Neural progenitor cell (in vitro differentiated cells): ENCODE results near the gene ARHGEF40. TPM values are rescaled to one million over a fixed set of nuclear protein-coding genes. Genes with fewer than 3 reads are reported as not detected.

ENCODE experiments used
- DNase-seq: peaks from one replicate; pipeline ENCODE4 v3.0.0-alpha.2; 2016; ENCODE audit warnings: low spot score
- H2AFZ ChIP-seq: fragments of 200-600 bp; sonication (generic); replicated peaks from 2 replicates; pipeline ENCODE4 v1.6.1; 2016; ENCODE audit warnings: antibody characterized with exemption
- H3F3A ChIP-seq: fragments of 200-600 bp; sonication (generic); 2 replicates; pipeline ENCODE4 v1.6.1; 2016; ENCODE audit warnings: antibody characterized with exemption, low read depth
- H3K27ac ChIP-seq: fragments of 200-600 bp; sonication (generic); 2 replicates; pipeline ENCODE4 v1.5.1; 2016; ENCODE audit warnings: mild to moderate bottlenecking
- H3K27me3 ChIP-seq: fragments of 200-600 bp; sonication (generic); 2 replicates; pipeline ENCODE4 v1.6.1; 2016; ENCODE audit warnings: mild to moderate bottlenecking, moderate library complexity
- H3K36me3 ChIP-seq: fragments of 200-600 bp; sonication (generic); 2 replicates; pipeline ENCODE4 v1.5.1; 2016
- H3K4me1 ChIP-seq: fragments of 200-600 bp; sonication (generic); 2 replicates; pipeline ENCODE4 v1.6.1; 2016; ENCODE audit warnings: mixed run types
- H3K4me2 ChIP-seq: fragments of 200-600 bp; sonication (generic); 2 replicates; pipeline ENCODE4 v1.6.1; 2016
- H3K4me3 ChIP-seq: fragments of 200-600 bp; sonication (generic); 2 replicates; pipeline ENCODE4 v1.5.1; 2016
- H3K79me2 ChIP-seq: fragments of 200-600 bp; sonication (generic); 2 replicates; pipeline ENCODE4 v1.6.1; 2016; ENCODE audit warnings: low read depth
- H3K9ac ChIP-seq: fragments of 200-600 bp; sonication (generic); 2 replicates; pipeline ENCODE4 v1.6.1; 2016
- H3K9me3 ChIP-seq: fragments of 200-600 bp; sonication (generic); 2 replicates; pipeline ENCODE4 v1.5.1; 2016; ENCODE audit warnings: low read depth
- H4K20me1 ChIP-seq: fragments of 200-600 bp; sonication (generic); 2 replicates; pipeline ENCODE4 v1.6.1; 2016; ENCODE audit warnings: low read depth
- H3K27ac Mint-ChIP-seq: 3 replicates; pipeline ENCODE4 v1.8.0; 2021; ENCODE audit warnings: mixed read lengths
- H3K27me3 Mint-ChIP-seq: 2 replicates; pipeline ENCODE4 v1.8.0; 2022; ENCODE audit warnings: low read depth, mild to moderate bottlenecking, inconsistent platforms, moderate library complexity, mixed read lengths; ENCODE audit not compliant: insufficient read depth
- H3K36me3 Mint-ChIP-seq: 3 replicates; pipeline ENCODE4 v1.8.0; 2021; ENCODE audit warnings: mixed read lengths
- H3K4me1 Mint-ChIP-seq: 3 replicates; pipeline ENCODE4 v1.8.0; 2021; ENCODE audit warnings: mixed read lengths
- H3K4me3 Mint-ChIP-seq: 3 replicates; pipeline ENCODE4 v1.8.0; 2021; ENCODE audit warnings: mild to moderate bottlenecking, moderate library complexity, mixed read lengths
- H3K9me3 Mint-ChIP-seq: 3 replicates; pipeline ENCODE4 v1.8.0; 2020; ENCODE audit warnings: mixed read lengths
- CTCF ChIP-seq: fragments of 200-600 bp; sonication (generic); IDR thresholded peaks from 2 replicates; pipeline ENCODE4 v1.5.1; 2017; ENCODE audit warnings: antibody characterized with exemption, mild to moderate bottlenecking
- EZH2 ChIP-seq: fragments of 200-600 bp; sonication (generic); IDR thresholded peaks from 2 replicates; pipeline ENCODE4 v1.6.1; 2017; ENCODE audit warnings: antibody characterized with exemption, mild to moderate bottlenecking, moderate library complexity
- EZH2phosphoT487 ChIP-seq: fragments of 200-600 bp; sonication (generic); IDR thresholded peaks from 2 replicates; pipeline ENCODE4 v1.6.1; 2017; ENCODE audit warnings: antibody characterized with exemption
- total RNA-seq: library from RNA; depleted of rRNA; stranded (reverse); fragments of >200 nt; gene quantifications from 2 replicates; pipeline ENCODE4 v1.2.3, GENCODE V29; 2015; ENCODE audit warnings: low replicate concordance

Gene ARHGEF40
- total RNA-seq, 1 donor from 2014 or later: 15.0 TPM

DNA sequence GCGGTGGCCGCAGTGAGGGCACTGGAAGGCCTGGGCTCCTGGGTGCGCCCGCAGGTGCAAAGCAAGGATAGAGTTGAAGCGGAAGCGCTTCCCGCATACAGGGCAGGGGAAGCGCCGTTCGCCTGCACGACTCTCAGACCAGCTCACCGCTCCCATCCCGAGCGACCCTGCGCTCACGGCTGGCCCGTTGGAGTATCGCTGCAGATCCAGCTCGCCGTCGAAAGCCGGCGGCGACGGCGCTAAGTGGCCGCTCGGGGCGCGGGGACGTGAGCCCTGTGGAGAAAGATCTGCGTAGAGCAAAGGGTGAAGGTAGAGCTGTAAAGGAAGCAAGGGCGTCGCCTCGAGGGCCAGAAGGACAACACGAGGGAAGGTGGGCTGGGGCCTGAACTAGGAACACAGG is 22.9 kb downstream of the ARHGEF40 start:
- no peak for DNase-seq
- Histone ChIP-seq H3K4me3 (peak overlapping the region; percentile 53), H3K36me3 (peaks cover 5% of the 10 kb centered on the region), H3K4me1 (peaks cover 52% of the 10 kb centered on the region), H3K79me2 (peaks cover 77% of the 10 kb centered on the region), H3K4me2 (peak overlapping the region; percentile 87), H3K9ac (no peak overlapping the region), H4K20me1 (peaks cover 80% of the 10 kb centered on the region), H3F3A (peaks cover 88% of the 10 kb centered on the region), H3K27ac (peak overlapping the region; percentile 100), H3K9me3 (no peaks in the 10 kb centered on the region), H2AFZ (no peak overlapping the region), H3K27me3 (peaks cover 3% of the 10 kb centered on the region)
- Mint-ChIP-seq H3K4me1 (peaks cover 68% of the 10 kb centered on the region), H3K27me3 (peaks cover 22% of the 10 kb centered on the region), H3K36me3 (peaks cover 30% of the 10 kb centered on the region), H3K9me3 (peaks cover 4% of the 10 kb centered on the region), H3K27ac (peak overlapping the region; percentile 97), H3K4me3 (peak overlapping the region; percentile 95)
- TF ChIP-seq EZH2phosphoT487: no peak
- no peak for TF ChIP-seq EZH2
- no peak for TF ChIP-seq CTCF

DNA sequence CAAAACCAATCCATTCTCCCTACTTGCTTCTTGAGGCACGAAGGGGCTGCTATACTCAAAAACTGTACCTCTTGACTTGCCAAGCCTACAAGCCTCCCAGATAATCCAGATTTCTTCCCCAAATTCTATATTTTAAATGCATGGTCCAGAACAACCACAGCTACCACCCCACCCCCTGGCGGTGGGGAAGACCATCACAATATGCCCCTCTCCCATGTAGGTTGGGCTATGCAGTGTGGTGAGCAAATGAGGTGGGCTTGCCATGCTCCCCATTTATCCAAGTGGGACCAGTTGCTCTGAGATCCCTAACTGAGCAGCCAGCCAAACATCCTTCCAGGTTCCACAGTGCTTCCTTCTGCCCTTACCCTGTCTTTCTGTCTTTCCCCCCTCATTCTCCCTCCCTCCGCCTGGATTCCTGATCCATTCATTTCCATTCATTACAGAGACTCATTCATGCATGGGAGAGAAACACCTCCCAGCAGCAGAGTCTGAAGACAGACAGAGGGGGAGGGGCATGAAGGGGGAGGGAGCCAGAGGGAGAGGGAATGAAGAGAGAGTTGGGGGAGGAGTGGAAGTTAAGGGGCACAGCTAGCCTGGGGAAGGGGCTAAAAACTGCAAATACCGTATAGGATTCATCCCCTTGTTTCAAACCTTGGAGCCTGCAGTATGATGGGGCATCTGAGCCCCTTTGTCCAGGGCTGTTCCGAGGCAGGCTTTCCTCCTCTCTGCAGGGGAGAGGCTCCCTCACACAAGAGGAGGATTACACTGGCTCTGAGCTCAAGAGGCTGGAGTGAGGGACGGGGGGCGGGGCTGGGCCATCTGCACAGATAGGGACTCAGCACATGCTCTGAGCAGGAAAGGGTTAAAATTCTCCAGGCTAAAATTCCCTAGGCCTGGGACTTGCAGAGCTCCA is 23.9 kb downstream of the ARHGEF40 start:
- peak overlapping the region; percentile 97 for H3K27ac Mint-ChIP-seq
- Histone ChIP-seq H3K9ac (no peak overlapping the region), H3K9me3 (no peaks in the 10 kb centered on the region), H2AFZ (no peak overlapping the region), H3K27me3 (peaks cover 3% of the 10 kb centered on the region), H4K20me1 (peaks cover 70% of the 10 kb centered on the region), H3K4me3 (peak overlapping the region; percentile 53), H3K27ac (peak overlapping the region; percentile 100), H3K4me1 (peaks cover 52% of the 10 kb centered on the region), H3K79me2 (peaks cover 84% of the 10 kb centered on the region), H3K36me3 (peaks cover 5% of the 10 kb centered on the region), H3K4me2 (peak overlapping the region; percentile 87), H3F3A (peaks cover 84% of the 10 kb centered on the region)
- H3K4me1 Mint-ChIP-seq: peaks cover 63% of the 10 kb centered on the region
- peaks cover 4% of the 10 kb centered on the region for H3K9me3 Mint-ChIP-seq
- H3K36me3 Mint-ChIP-seq: peaks cover 23% of the 10 kb centered on the region
- H3K4me3 Mint-ChIP-seq: peak overlapping the region; percentile 95
- TF ChIP-seq EZH2phosphoT487 (no peak), EZH2 (no peak), CTCF (peak; percentile 66)
- DNase-seq: peak; percentile 98
- H3K27me3 Mint-ChIP-seq: peaks cover 23% of the 10 kb centered on the region

GRCh38 chr14:21095430-21096205 is 25.5 kb downstream of the ARHGEF40 start:
- H3K27ac ChIP-seq: peak overlapping the region; percentile 91
- H2AFZ ChIP-seq: no peak overlapping the region
- peak overlapping the region; percentile 95 for H3K4me3 Mint-ChIP-seq
- H3F3A ChIP-seq: peaks cover 78% of the 10 kb centered on the region
- peak overlapping the region; percentile 83 for H3K4me3 ChIP-seq
- peaks cover 16% of the 10 kb centered on the region for H3K27me3 Mint-ChIP-seq
- TF ChIP-seq EZH2: no peak
- peaks cover 62% of the 10 kb centered on the region for H3K4me1 ChIP-seq
- DNase-seq: peak; percentile 78
- peaks cover 88% of the 10 kb centered on the region for H3K79me2 ChIP-seq
- H3K4me2 ChIP-seq: peak overlapping the region; percentile 87
- H3K9me3 Mint-ChIP-seq: peaks cover 2% of the 10 kb centered on the region
- peaks cover 3% of the 10 kb centered on the region for H3K27me3 ChIP-seq
- peaks cover 69% of the 10 kb centered on the region for H3K4me1 Mint-ChIP-seq
- H3K36me3 ChIP-seq: peaks cover 5% of the 10 kb centered on the region
- no peak overlapping the region for H3K9ac ChIP-seq
- peaks cover 55% of the 10 kb centered on the region for H4K20me1 ChIP-seq
- peaks cover 16% of the 10 kb centered on the region for H3K36me3 Mint-ChIP-seq
- H3K27ac Mint-ChIP-seq: peak overlapping the region; percentile 98
- no peaks in the 10 kb centered on the region for H3K9me3 ChIP-seq
